Stimulated activated CD8-positive, alpha-beta memory T cell treated with anti-CD3 and anti-CD28 coated beads, Interleukin-15, amount 100 ng/mL, for 48 hours (primary cell): ENCODE data around the gene SMYD1.
A peak's percentile ranks its signal among the peaks of the same experiment; 100 is the strongest.

ENCODE experiments used
- DNase-seq, 2 donors: peaks; one replicate each; pipeline ENCODE4 v3.0.0-alpha.2; 2020; ENCODE audit warnings: low read depth in 2 of 2

The SMYD1 gene

GRCh38 chr2:88055371-88056128 is 12.1 kb upstream of the SMYD1 start, which contains the start of gene KRCC1:
KRCC1 (minus strand) TSS chr2:88055783; CDS start chr2:88028563, 27,220 bp downstream.
- DNase-seq = peak; percentile 93 to 94

GRCh38 chr2:88057437-88057844 is 10.2 kb upstream of the SMYD1 start:
- DNase-seq = no peak

- DNase-seq = no peak
These were observed 9.4 kb upstream of the SMYD1 start for GRCh38 chr2:88058191-88058590.

GRCh38 chr2:88059979-88060906 is 7.4 kb upstream of the SMYD1 start:
- DNase-seq = no peak

- no peak for DNase-seq
These were observed 6.7 kb upstream of the SMYD1 start for GRCh38 chr2:88060907-88061275.

- no peak for DNase-seq
These were observed 6.3 kb upstream of the SMYD1 start for GRCh38 chr2:88061295-88061694.

- DNase-seq = no peak
These were observed 1.1 kb upstream of the SMYD1 start for GRCh38 chr2:88066543-88066942.

- no peak for DNase-seq
These were observed 436 bp upstream of the SMYD1 start for GRCh38 chr2:88067189-88067588.

- no peak for DNase-seq
These were observed 419 bp downstream of the SMYD1 start for GRCh38 chr2:88068044-88068443.

GRCh38 chr2:88069117-88069516 is 1.5 kb downstream of the SMYD1 start:
- DNase-seq = no peak

- DNase-seq = no peak
These were observed 2.4 kb downstream of the SMYD1 start for GRCh38 chr2:88070055-88070454.

- no peak for DNase-seq
These were observed 3.7 kb downstream of the SMYD1 start for GRCh38 chr2:88071365-88071764.

- DNase-seq = no peak
These were observed 6.5 kb downstream of the SMYD1 start for GRCh38 chr2:88074150-88074549.

- DNase-seq = no peak
These were observed 7.2 kb downstream of the SMYD1 start for GRCh38 chr2:88074854-88075292.

- DNase-seq = no peak
These were observed 9.5 kb downstream of the SMYD1 start for GRCh38 chr2:88077080-88077479.

- no peak for DNase-seq
These were observed 11.1 kb downstream of the SMYD1 start for GRCh38 chr2:88078643-88079172.

- no peak for DNase-seq
These were observed 12.9 kb downstream of the SMYD1 start for GRCh38 chr2:88080545-88080944.

- DNase-seq = no peak
These were observed 14.4 kb downstream of the SMYD1 start for GRCh38 chr2:88081924-88082608.

GRCh38 chr2:88082781-88083180 is 15.2 kb downstream of the SMYD1 start:
- DNase-seq = no peak

- no peak for DNase-seq
These were observed 17.5 kb downstream of the SMYD1 start for GRCh38 chr2:88085099-88085498.

- no peak for DNase-seq
These were observed 18.0 kb downstream of the SMYD1 start for GRCh38 chr2:88085602-88086001.

- no peak for DNase-seq
These were observed 18.8 kb downstream of the SMYD1 start for GRCh38 chr2:88086401-88086800.
